Erythroblast (primary cell): ENCODE data around the gene ELANE.
"Not testable (repeated sequence)": the region's sequence is repeated elsewhere in the genome, so short reads cannot be mapped to it uniquely, and the experiment has no call there.

Source experiments
- GATA1 ChIP-seq: IDR thresholded peaks from 2 replicates; pipeline ENCODE4 v1.6.1; 2011; ENCODE audit warnings: low read depth, mild to moderate bottlenecking, control low read depth, low read length, moderate library complexity
- POLR2A ChIP-seq: IDR thresholded peaks from 2 replicates; pipeline ENCODE4 v1.6.1; 2011; ENCODE audit warnings: mild to moderate bottlenecking, low read length

GRCh38 chr19:877992-878660 is 26.0 kb downstream of the ELANE start:
- TF ChIP-seq POLR2A, GATA1: not testable (repeated sequence)
